AG10803 (cell line): ENCODE data around the gene TMEM82.

ENCODE experiments used
- DNase-seq: peaks from one replicate; pipeline ENCODE4 v3.0.0; 2010; ENCODE audit warnings: low read depth
- H3K4me3 ChIP-seq: 2 replicates; pipeline ENCODE4 v1.5.1; 2011; ENCODE audit warnings: mild to moderate bottlenecking, low read length, control low read depth
- CTCF ChIP-seq: conservative IDR thresholded peaks from 2 replicates; pipeline ENCODE4 v1.5.1; 2011; ENCODE audit warnings: mild to moderate bottlenecking, low read length, control low read depth, inconsistent platforms

TMEM82 gene

GRCh38 chr1:15731735-15732685 lies 10.3 kb upstream of the TMEM82 start:
- no peak overlapping the region for H3K4me3 ChIP-seq
- no peak for DNase-seq
- TF ChIP-seq CTCF: no peak

- no peak for TF ChIP-seq CTCF
- no peak overlapping the region for H3K4me3 ChIP-seq
- DNase-seq: no peak
These were observed 9.6 kb upstream of the TMEM82 start for GRCh38 chr1:15732686-15733081.

GRCh38 chr1:15733218-15733725 lies 9.0 kb upstream of the TMEM82 start:
- H3K4me3 ChIP-seq: no peak overlapping the region
- DNase-seq: no peak
- no peak for TF ChIP-seq CTCF

- no peak for TF ChIP-seq CTCF
- no peak for DNase-seq
- H3K4me3 ChIP-seq: no peak overlapping the region
These were observed 8.5 kb upstream of the TMEM82 start for GRCh38 chr1:15733726-15734226.

- DNase-seq: no peak
- no peak for TF ChIP-seq CTCF
- H3K4me3 ChIP-seq: no peak overlapping the region
These were observed 8.0 kb upstream of the TMEM82 start for GRCh38 chr1:15734296-15734695.

- TF ChIP-seq CTCF: no peak
- no peak for DNase-seq
- no peak overlapping the region for H3K4me3 ChIP-seq
These were observed 7.4 kb upstream of the TMEM82 start for GRCh38 chr1:15734901-15735300.
